Right atrium auricular region (tissue), 2 donors: Measurements from ENCODE around the gene MATN3. TPM values are rescaled to one million over a fixed set of nuclear protein-coding genes. Genes with fewer than 3 reads are reported as not detected.

Experiments
- DNase-seq: peaks from one replicate; pipeline ENCODE4 v3.0.0-alpha.2; 2019; ENCODE audit warnings: low spot score
- H3K27ac ChIP-seq, 2 donors: fragments of 200-600 bp; sonication (generic); 1 replicate in 1 of 2; 2 replicates in 1 of 2; pipeline ENCODE4 v1.5.1; 2016 to 2019
- H3K27me3 ChIP-seq, 2 donors: fragments of 200-600 bp; sonication (generic); one replicate each; pipeline versions ENCODE4 v1.5.1 to v1.6.0; 2017 to 2019
- H3K36me3 ChIP-seq: fragments of 200-600 bp; sonication (generic); one replicate; pipeline ENCODE4 v1.5.1; 2016
- H3K4me1 ChIP-seq, 2 donors: fragments of 200-600 bp; sonication (generic); one replicate each; pipeline versions ENCODE4 v1.5.1 to v1.6.0; 2017 to 2019
- H3K4me3 ChIP-seq, 2 donors: fragments of 200-600 bp; sonication (generic); 1 replicate in 1 of 2; 2 replicates in 1 of 2; pipeline ENCODE4 v1.5.1; 2017 to 2019; ENCODE audit warnings: mild to moderate bottlenecking in 1 of 2, moderate library complexity in 1 of 2
- H3K9me3 ChIP-seq, 2 donors: fragments of 200-600 bp; sonication (generic); one replicate each; pipeline ENCODE4 v1.5.1; 2019
- total RNA-seq, 2 donors: library from RNA; depleted of rRNA; stranded (reverse); fragments of >200 nt; gene quantifications; one replicate each; pipeline ENCODE4 v1.1.0, GENCODE V29; 2016
- TF ChIP-seq, protein P1 (sequence below), 2 donors: fragments of 200-600 bp; sonication (generic); IDR thresholded peaks; one replicate each; pipeline ENCODE4 v1.5.1; 2019; ENCODE audit warnings: antibody characterized with exemption in 2 of 2

Gene MATN3
- total RNA-seq, 2 donors from 2014 or later, result not detected

DNA sequence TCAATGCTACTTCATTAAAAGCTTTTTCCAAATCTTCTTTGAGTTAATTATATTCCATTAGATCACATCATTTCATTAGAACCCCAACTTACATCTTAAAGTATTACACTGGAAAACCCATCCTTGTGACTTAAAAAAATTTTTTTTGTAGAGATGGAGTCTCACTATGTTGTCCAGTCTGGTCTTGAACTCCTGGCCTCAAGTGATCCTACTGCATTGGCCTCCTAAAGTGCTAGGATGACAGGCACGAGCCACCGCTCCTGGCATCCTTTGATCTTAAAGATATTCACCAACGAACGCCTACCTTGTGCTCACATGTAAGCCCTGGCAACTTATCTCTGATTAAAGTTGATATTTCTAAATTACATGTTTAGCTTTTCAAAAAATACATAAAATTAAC, 32.3 kb upstream of the MATN3 start:
- TF ChIP-seq, protein P1, sequence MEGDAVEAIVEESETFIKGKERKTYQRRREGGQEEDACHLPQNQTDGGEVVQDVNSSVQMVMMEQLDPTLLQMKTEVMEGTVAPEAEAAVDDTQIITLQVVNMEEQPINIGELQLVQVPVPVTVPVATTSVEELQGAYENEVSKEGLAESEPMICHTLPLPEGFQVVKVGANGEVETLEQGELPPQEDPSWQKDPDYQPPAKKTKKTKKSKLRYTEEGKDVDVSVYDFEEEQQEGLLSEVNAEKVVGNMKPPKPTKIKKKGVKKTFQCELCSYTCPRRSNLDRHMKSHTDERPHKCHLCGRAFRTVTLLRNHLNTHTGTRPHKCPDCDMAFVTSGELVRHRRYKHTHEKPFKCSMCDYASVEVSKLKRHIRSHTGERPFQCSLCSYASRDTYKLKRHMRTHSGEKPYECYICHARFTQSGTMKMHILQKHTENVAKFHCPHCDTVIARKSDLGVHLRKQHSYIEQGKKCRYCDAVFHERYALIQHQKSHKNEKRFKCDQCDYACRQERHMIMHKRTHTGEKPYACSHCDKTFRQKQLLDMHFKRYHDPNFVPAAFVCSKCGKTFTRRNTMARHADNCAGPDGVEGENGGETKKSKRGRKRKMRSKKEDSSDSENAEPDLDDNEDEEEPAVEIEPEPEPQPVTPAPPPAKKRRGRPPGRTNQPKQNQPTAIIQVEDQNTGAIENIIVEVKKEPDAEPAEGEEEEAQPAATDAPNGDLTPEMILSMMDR (IDR thresholded peaks at IDR 0.05), result no peak
- Histone ChIP-seq H3K27me3 (no peaks in the 10 kb centered on the region), H3K4me3 (no peak overlapping the region), H3K9me3 (no peaks in the 10 kb centered on the region), H3K27ac (no peak overlapping the region), H3K4me1 (peaks cover 0 to 61% of the 10 kb centered on the region in 2 donors), H3K36me3 (peaks cover 12% of the 10 kb centered on the region)
- no peak for DNase-seq

DNA sequence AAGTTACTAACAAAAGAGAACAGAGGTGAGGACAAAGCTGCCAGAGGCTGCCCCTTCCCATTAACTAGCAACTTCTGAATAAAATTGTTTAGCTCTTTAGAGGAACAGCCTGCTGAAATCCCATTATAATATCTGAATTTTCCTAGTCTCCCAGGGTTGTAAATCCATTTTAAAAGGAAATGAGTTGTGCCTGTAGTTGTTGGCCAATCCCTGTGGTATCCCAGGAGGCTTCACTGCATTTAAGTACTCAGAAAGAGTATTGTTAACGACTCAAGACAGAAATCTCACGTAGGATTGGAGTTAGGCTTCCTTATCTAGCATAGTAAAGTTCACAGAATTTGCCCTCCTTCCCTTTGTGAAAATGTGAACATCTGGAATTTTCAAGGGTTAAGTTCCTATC, 30.1 kb upstream of the MATN3 start:
- no peak overlapping the region for H3K27ac ChIP-seq
- peaks cover 34% of the 10 kb centered on the region for H3K36me3 ChIP-seq
- H3K9me3 ChIP-seq, result no peaks in the 10 kb centered on the region
- H3K4me3 ChIP-seq, result no peak overlapping the region
- no peaks in the 10 kb centered on the region for H3K27me3 ChIP-seq
- TF ChIP-seq, protein P1 (IDR thresholded peaks at IDR 0.05), result no peak
- H3K4me1 ChIP-seq, result peaks cover 0 to 40% of the 10 kb centered on the region in 2 donors
- no peak for DNase-seq

DNA sequence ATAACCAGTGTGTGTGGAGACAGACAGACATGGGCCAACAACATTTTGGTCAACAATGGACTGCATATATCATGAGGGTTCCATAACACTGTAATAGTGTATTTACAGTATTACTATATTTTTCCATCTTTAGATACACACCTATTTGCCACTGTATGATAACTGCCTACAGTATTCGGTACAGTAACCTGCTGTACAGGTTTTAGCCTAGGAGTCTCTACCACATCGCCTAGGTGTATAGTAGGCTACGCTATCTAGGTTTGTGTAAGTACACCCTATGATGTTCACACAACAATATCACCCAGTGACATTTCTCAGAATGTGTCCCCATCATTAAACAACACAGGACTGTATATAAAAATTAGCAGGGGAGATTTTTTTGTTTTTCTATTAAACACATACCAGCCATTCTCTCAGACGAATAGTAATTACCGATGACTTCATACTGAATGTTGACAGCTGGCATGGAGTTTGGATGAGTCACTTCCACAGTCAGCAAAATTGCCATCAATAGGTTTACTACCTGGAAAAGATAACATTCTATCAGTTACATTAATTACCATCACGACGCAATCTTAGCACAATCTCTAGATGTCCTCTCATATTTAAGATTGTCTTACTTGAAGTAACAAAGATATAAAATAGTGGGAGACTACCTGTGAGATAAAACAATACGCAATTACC, 28.2 kb upstream of the MATN3 start:
- Histone ChIP-seq H3K27me3 (no peaks in the 10 kb centered on the region), H3K36me3 (peaks cover 44% of the 10 kb centered on the region), H3K4me3 (no peak overlapping the region), H3K27ac (no peak overlapping the region), H3K4me1 (peaks cover 0 to 39% of the 10 kb centered on the region in 2 donors), H3K9me3 (no peaks in the 10 kb centered on the region)
- DNase-seq, result no peak
- TF ChIP-seq, protein P1 (IDR thresholded peaks at IDR 0.05), result no peak

DNA sequence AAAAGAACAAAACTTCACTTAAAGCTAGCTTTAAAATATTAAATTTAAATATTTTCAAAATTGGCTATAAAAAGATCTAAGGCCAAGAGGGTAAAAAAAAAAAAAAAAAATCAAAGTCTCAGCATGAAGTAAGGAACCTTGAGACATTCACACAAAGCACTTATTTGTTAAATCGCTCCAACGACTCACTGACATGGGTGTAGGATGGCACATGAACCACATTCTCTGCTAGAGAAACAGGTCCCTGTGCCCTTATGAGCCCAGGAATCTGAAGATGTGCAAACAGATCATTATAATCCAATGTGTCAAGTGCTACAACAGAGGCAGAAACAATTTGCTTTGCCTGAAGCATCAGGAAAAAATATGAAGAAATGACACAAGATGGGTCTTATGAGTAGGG, 25.2 kb upstream of the MATN3 start:
- no peak overlapping the region for H3K4me3 ChIP-seq
- H3K36me3 ChIP-seq, result peaks cover 71% of the 10 kb centered on the region
- H3K27ac ChIP-seq, result no peak overlapping the region
- H3K27me3 ChIP-seq, result no peaks in the 10 kb centered on the region
- H3K9me3 ChIP-seq, result no peaks in the 10 kb centered on the region
- TF ChIP-seq, protein P1 (IDR thresholded peaks at IDR 0.05), result no peak
- peaks cover 0 to 22% of the 10 kb centered on the region in 2 donors for H3K4me1 ChIP-seq
- DNase-seq, result no peak

DNA sequence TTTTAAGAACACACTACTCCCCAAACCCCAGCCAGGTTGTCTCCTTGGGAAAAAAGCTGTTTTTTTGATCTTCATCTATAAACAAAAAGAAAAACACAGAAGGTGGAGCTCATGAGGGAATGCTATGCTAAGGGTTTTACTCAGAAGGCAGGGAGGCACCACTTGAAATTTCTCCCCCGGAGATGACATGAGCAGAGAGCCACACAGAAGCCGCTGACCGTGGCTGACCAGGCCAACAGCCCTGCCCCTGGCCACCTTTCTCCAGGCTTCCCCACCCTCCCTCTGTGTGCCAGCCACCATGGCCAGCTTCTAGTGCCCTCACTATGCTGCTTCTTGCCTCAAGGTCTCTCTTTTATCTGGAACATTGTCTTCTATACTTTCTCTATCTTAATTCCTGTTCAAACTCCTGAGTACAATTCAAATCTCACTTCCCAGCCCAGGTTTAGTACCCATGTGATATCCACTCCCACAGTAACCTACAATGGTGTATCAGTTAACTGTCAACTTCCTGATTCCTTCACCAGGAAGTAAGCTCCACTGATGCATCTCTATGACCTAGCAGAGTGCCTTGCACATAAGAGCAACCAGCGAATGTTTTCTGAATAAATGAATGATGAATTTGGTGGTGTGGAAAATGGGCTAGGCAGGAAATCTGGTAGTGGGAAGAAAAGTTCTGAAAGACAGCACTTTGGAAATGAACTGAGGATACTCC, 23.6 kb upstream of the MATN3 start:
- Histone ChIP-seq H3K4me1 (peaks cover 0 to 18% of the 10 kb centered on the region in 2 donors), H3K9me3 (no peaks in the 10 kb centered on the region), H3K27ac (no peak overlapping the region), H3K4me3 (no peak overlapping the region), H3K36me3 (peaks cover 85% of the 10 kb centered on the region), H3K27me3 (no peaks in the 10 kb centered on the region)
- no peak for DNase-seq
- TF ChIP-seq, protein P1 (IDR thresholded peaks at IDR 0.05), result no peak
